Cardiac muscle cell (in vitro differentiated cells and primary cell): ENCODE data around the gene NSMCE1. TPM values are rescaled to one million over a fixed set of nuclear protein-coding genes. Genes with fewer than 3 reads are reported as not detected.

Experiments
- DNase-seq, 2 donors: peaks; one replicate each; pipeline versions ENCODE4 v3.0.0 to v3.0.0-alpha.2; 2010 to 2017; ENCODE audit warnings: low read depth in 1 of 2, low spot score in 1 of 2
- H3K27ac ChIP-seq: fragments of 200-600 bp; sonication (generic); 2 replicates; pipeline ENCODE4 v1.5.1; 2016
- H3K27me3 ChIP-seq: fragments of 200-600 bp; sonication (generic); 2 replicates; pipeline ENCODE4 v1.6.0; 2016; ENCODE audit warnings: control low read depth
- H3K36me3 ChIP-seq: fragments of 200-600 bp; sonication (generic); 2 replicates; pipeline ENCODE4 v1.5.1; 2016; ENCODE audit warnings: control low read depth
- H3K4me1 ChIP-seq: fragments of 200-600 bp; sonication (generic); 2 replicates; pipeline ENCODE4 v1.8.1; 2017; ENCODE audit warnings: low read depth, mild to moderate bottlenecking, mixed run types
- H3K4me3 ChIP-seq: fragments of 200-600 bp; sonication (generic); 2 replicates; pipeline ENCODE4 v1.5.1; 2016; ENCODE audit warnings: mild to moderate bottlenecking
- H3K9me3 ChIP-seq: fragments of 200-600 bp; sonication (generic); 2 replicates; pipeline ENCODE4 v1.5.1; 2017; ENCODE audit warnings: low read depth, mild to moderate bottlenecking, control low read depth
- CTCF ChIP-seq: IDR thresholded peaks from 2 replicates; pipeline ENCODE4 v1.5.1; 2012; ENCODE audit warnings: low read depth, mild to moderate bottlenecking, low read length
- polyA plus RNA-seq: library from polyadenylated mRNA; unstranded; fragments of >200 nt; fragmentation: Nextera tagmentation; extraction: Ambion mirVana; gene quantifications from 2 replicates; pipeline ENCODE4 v1.2.1, GENCODE V29; 2016
- total RNA-seq: library from RNA; depleted of rRNA; stranded (reverse); fragments of >200 nt; gene quantifications from 2 replicates; pipeline ENCODE4 v1.2.3, GENCODE V29; 2016

Gene NSMCE1
- total and polyA plus RNA-seq, 2 experiments from 2014 or later = 23.4 to 28.2 TPM

GRCh38 chr16:27216297-27216885 is 52.2 kb downstream of the NSMCE1 start:
- no peak for TF ChIP-seq CTCF
- no peaks in the 10 kb centered on the region for H3K9me3 ChIP-seq
- H3K27me3 ChIP-seq = no peaks in the 10 kb centered on the region
- H3K36me3 ChIP-seq = no peaks in the 10 kb centered on the region
- H3K27ac ChIP-seq = no peak overlapping the region
- H3K4me1 ChIP-seq = no peaks in the 10 kb centered on the region
- DNase-seq = no peak
- no peak overlapping the region for H3K4me3 ChIP-seq

- H3K27ac ChIP-seq = no peak overlapping the region
- DNase-seq = no peak
- no peaks in the 10 kb centered on the region for H3K36me3 ChIP-seq
- no peaks in the 10 kb centered on the region for H3K4me1 ChIP-seq
- H3K9me3 ChIP-seq = no peaks in the 10 kb centered on the region
- H3K4me3 ChIP-seq = no peak overlapping the region
- no peak for TF ChIP-seq CTCF
- no peaks in the 10 kb centered on the region for H3K27me3 ChIP-seq
These were observed 52.9 kb downstream of the NSMCE1 start for GRCh38 chr16:27215660-27216059.

- H3K9me3 ChIP-seq = no peaks in the 10 kb centered on the region
- no peak for DNase-seq
- H3K4me3 ChIP-seq = no peak overlapping the region
- no peaks in the 10 kb centered on the region for H3K27me3 ChIP-seq
- no peaks in the 10 kb centered on the region for H3K4me1 ChIP-seq
- H3K36me3 ChIP-seq = peaks cover 3% of the 10 kb centered on the region
- no peak for TF ChIP-seq CTCF
- no peak overlapping the region for H3K27ac ChIP-seq
These were observed 54.2 kb downstream of the NSMCE1 start for GRCh38 chr16:27214084-27214961.

GRCh38 chr16:27211026-27211425 is 57.5 kb downstream of the NSMCE1 start:
- Histone ChIP-seq H3K4me3 (no peak overlapping the region), H3K9me3 (no peaks in the 10 kb centered on the region), H3K4me1 (no peaks in the 10 kb centered on the region), H3K27me3 (no peaks in the 10 kb centered on the region), H3K27ac (no peak overlapping the region), H3K36me3 (peaks cover 3% of the 10 kb centered on the region)
- no peak for DNase-seq
- TF ChIP-seq CTCF = no peak

- Histone ChIP-seq H3K9me3 (no peaks in the 10 kb centered on the region), H3K27me3 (no peaks in the 10 kb centered on the region), H3K4me1 (no peaks in the 10 kb centered on the region), H3K27ac (no peak overlapping the region), H3K4me3 (no peak overlapping the region), H3K36me3 (peaks cover 3% of the 10 kb centered on the region)
- TF ChIP-seq CTCF = no peak
- DNase-seq = no peak
These were observed 58.4 kb downstream of the NSMCE1 start for GRCh38 chr16:27210174-27210573.
